DND-41 (cell line): ENCODE data around the gene RTN1.

Source experiments
- ATAC-seq: fragments of 200-7000 bp; cut with Tn5 transposase; 3 replicates; pipeline ENCODE4 v1.9.1; 2021; ENCODE audit warnings: low read depth; ENCODE audit not compliant: insufficient read depth
- DNase-seq: peaks from one replicate; pipeline ENCODE4 v3.0.0-alpha.2; 2020
- H2AFZ ChIP-seq: 2 replicates; pipeline ENCODE4 v1.6.0; 2012; ENCODE audit warnings: low read depth, low read length
- H3K27ac ChIP-seq: 2 replicates; pipeline ENCODE4 v1.5.1; 2012; ENCODE audit warnings: low read length, inconsistent platforms
- H3K27me3 ChIP-seq: fragments of 200-600 bp; sonication (generic); 2 replicates; pipeline ENCODE4 v1.6.0; 2012; ENCODE audit warnings: low read length, mild to moderate bottlenecking, inconsistent platforms; ENCODE audit not compliant: insufficient read depth, poor library complexity
- H3K36me3 ChIP-seq: 2 replicates; pipeline ENCODE4 v1.5.1; 2012; ENCODE audit warnings: low read length, inconsistent platforms; ENCODE audit not compliant: insufficient read depth
- H3K4me1 ChIP-seq: 2 replicates; pipeline ENCODE4 v1.5.1; 2012; ENCODE audit warnings: mild to moderate bottlenecking, low read length; ENCODE audit not compliant: insufficient read depth
- H3K4me2 ChIP-seq: 2 replicates; pipeline ENCODE4 v1.6.0; 2012; ENCODE audit warnings: mild to moderate bottlenecking, moderate library complexity, low read length, inconsistent platforms; ENCODE audit not compliant: insufficient read depth
- H3K4me3 ChIP-seq, 2 experiments: fragments of 200-600 bp in 1 of 2; shearing (Covaris generic) in 1 of 2; 2 replicates each; pipeline ENCODE4 v1.5.1; 2012 to 2016; ENCODE audit warnings: inconsistent platforms in 2 of 2, low read length in 2 of 2, mild to moderate bottlenecking in 2 of 2, low read depth in 1 of 2, moderate library complexity in 1 of 2
- H3K79me2 ChIP-seq: 2 replicates; pipeline ENCODE4 v1.6.0; 2012; ENCODE audit warnings: low read length, inconsistent platforms; ENCODE audit not compliant: insufficient read depth
- H3K9ac ChIP-seq: 2 replicates; pipeline ENCODE4 v1.6.0; 2012; ENCODE audit warnings: low read depth, mild to moderate bottlenecking, inconsistent platforms, low read length, moderate library complexity
- H3K9me3 ChIP-seq: 2 replicates; pipeline ENCODE4 v1.5.1; 2012; ENCODE audit warnings: low read length, moderate library complexity, mild to moderate bottlenecking, inconsistent platforms; ENCODE audit not compliant: insufficient read depth, severe bottlenecking
- H4K20me1 ChIP-seq: 2 replicates; pipeline ENCODE4 v1.6.0; 2012; ENCODE audit warnings: low read length; ENCODE audit not compliant: insufficient read depth
- CTCF ChIP-seq: IDR thresholded peaks from 2 replicates; pipeline ENCODE4 v1.5.1; 2012; ENCODE audit warnings: borderline replicate concordance, low read length, moderate library complexity, mild to moderate bottlenecking; ENCODE audit not compliant: poor library complexity, severe bottlenecking; ENCODE audit errors: extremely low read depth
- EZH2 ChIP-seq: IDR thresholded peaks from 3 replicates; pipeline ENCODE4 v1.6.1; 2012; ENCODE audit warnings: borderline replicate concordance, low read depth, mild to moderate bottlenecking, moderate library complexity, low read length, inconsistent platforms; ENCODE audit not compliant: severe bottlenecking

Gene RTN1

GRCh38 chr14:59895721-59896120 is 25.1 kb upstream of the RTN1 start:
- H3K79me2 ChIP-seq = no peaks in the 10 kb centered on the region
- no peaks in the 10 kb centered on the region for H3K4me1 ChIP-seq
- no peaks in the 10 kb centered on the region for H4K20me1 ChIP-seq
- no peak overlapping the region for H3K4me2 ChIP-seq
- H3K27me3 ChIP-seq = peaks cover 18% of the 10 kb centered on the region
- DNase-seq (no peak), ATAC-seq (no peak)
- no peak for TF ChIP-seq CTCF
- no peak for TF ChIP-seq EZH2
- H3K9me3 ChIP-seq = no peaks in the 10 kb centered on the region
- H3K9ac ChIP-seq = no peak overlapping the region
- H3K4me3 ChIP-seq = no peak overlapping the region
- no peak overlapping the region for H2AFZ ChIP-seq
- no peak overlapping the region for H3K27ac ChIP-seq
- H3K36me3 ChIP-seq = no peaks in the 10 kb centered on the region

DNA sequence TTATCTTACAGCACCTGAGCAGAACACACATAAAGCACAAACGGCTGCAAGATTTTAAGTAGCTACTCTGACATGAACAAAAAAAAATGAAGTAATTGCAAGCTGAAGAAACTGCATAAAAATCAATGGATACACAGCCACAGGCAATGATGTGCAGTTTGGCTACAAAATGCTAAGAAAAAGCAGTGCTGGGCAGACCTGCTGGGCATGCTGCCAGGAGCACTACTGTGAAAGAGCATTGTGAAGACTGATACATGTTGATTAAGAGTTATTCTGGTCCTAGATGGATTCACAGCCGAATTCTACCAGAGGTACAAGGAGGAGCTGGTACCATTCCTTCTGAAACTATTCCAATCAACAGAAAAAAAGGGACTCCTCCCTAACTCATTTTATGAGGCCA is 20.1 kb upstream of the RTN1 start:
- Histone ChIP-seq H3K79me2 (no peaks in the 10 kb centered on the region), H3K27ac (no peak overlapping the region), H3K36me3 (no peaks in the 10 kb centered on the region), H3K9me3 (no peaks in the 10 kb centered on the region), H3K4me2 (no peak overlapping the region), H3K9ac (no peak overlapping the region), H4K20me1 (no peaks in the 10 kb centered on the region), H3K27me3 (no peaks in the 10 kb centered on the region), H3K4me3 (no peak overlapping the region), H3K4me1 (no peaks in the 10 kb centered on the region), H2AFZ (no peak overlapping the region)
- ATAC-seq = no peak
- TF ChIP-seq CTCF = no peak
- TF ChIP-seq EZH2 = no peak
- DNase-seq = no peak

DNA sequence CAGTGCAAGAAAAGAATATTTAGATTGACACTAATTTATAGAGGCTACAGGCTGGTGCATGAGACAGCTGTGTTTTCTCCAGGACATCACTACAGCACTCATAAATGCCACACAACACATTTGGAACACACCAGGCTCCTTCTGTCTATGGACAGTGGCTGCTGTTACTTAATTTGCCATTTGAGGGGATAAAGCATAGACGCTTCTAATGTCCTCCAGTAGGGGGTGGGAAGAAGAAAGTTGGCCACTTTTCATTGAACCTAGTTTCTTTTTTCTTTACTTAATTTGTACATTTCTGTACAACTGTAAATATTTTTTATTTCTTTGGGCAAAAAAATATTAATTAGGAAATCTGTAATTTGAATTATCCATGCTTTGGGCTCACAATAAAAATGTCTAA is 12.4 kb upstream of the RTN1 start:
- Histone ChIP-seq H3K9me3 (no peaks in the 10 kb centered on the region), H3K4me2 (no peak overlapping the region), H3K4me3 (no peak overlapping the region), H3K9ac (no peak overlapping the region), H3K36me3 (no peaks in the 10 kb centered on the region), H2AFZ (no peak overlapping the region), H3K27me3 (no peaks in the 10 kb centered on the region), H3K27ac (no peak overlapping the region), H4K20me1 (no peaks in the 10 kb centered on the region), H3K4me1 (no peaks in the 10 kb centered on the region), H3K79me2 (no peaks in the 10 kb centered on the region)
- TF ChIP-seq EZH2 = no peak
- TF ChIP-seq CTCF = peak; percentile 36
- DNase-seq (no peak), ATAC-seq (no peak)

GRCh38 chr14:59871166-59871495 is 555 bp upstream of the RTN1 start:
- Histone ChIP-seq H3K4me3 (no peak overlapping the region), H3K36me3 (no peaks in the 10 kb centered on the region), H3K9ac (no peak overlapping the region), H2AFZ (no peak overlapping the region), H3K9me3 (no peaks in the 10 kb centered on the region), H3K4me2 (peak overlapping the region; percentile 45; the same call in 1 of the 2 replicates), H3K4me1 (no peaks in the 10 kb centered on the region), H3K27me3 (peaks cover 9% of the 10 kb centered on the region), H4K20me1 (no peaks in the 10 kb centered on the region), H3K79me2 (no peaks in the 10 kb centered on the region), H3K27ac (no peak overlapping the region)
- no peak for ATAC-seq
- TF ChIP-seq EZH2 = no peak
- no peak for TF ChIP-seq CTCF
- no peak for DNase-seq
